Superior temporal gyrus (tissue), 1 donor: Measurements from ENCODE around the gene AFF3.
"Not testable (repeated sequence)": the region's sequence is repeated elsewhere in the genome, so short reads cannot be mapped to it uniquely, and the experiment has no call there.

Experiments used
- DNase-seq: peaks from one replicate; pipeline ENCODE4 v3.0.0-alpha.2; 2016; ENCODE audit errors: extremely low spot score

Gene AFF3

DNA sequence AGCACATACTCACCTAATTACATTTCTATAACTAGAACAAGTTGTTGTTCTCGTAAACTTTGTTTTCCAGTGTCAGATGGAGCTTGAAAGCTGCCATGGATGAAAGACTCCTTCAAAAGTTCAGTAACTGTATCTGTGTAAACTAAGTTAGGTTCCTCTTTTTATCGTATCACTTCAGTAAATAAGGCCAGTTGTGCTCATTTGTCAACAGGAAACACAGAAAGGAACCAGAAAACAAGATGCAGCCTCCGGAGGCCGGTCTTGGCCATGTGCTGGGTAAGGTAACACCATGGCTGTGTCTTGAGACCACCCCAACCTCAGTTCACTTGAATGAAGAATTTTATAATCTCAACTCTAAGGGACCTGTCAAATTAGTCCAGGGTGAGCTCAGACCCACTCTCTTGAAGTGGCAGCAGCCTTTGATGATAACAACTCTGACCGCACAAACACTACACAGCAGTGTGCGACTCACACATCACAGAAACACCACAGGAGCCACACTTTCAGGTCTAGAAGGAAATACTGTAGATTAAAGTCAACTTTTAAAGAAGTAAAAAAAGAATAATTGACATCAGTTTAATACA, 213.8 kb downstream of the AFF3 start:
- DNase-seq = no peak

DNA sequence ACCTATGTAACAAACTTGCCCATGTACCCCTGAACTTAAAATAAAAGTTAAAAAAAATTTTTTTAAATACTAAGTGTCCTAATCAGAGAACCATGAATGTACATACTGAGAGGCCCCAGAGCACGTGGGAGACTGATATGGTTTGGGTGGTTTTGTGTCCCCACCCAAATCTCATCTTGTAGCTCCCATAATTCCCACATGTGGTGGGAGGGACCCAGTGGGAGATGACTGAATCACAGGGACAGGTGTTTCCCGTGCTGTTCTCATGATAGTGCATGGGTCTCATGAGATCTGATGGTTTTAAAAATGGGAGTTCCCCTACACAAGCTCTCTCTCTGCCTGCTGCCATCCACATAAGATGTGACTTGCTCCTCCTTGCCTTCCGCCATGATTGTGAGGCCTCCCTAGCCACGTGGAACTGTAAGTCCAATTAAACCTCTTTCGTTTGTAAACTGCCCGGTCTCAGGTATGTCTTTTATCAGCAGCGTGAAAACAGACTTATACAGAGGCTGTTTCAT, 214.6 kb downstream of the AFF3 start:
- not testable (repeated sequence) for DNase-seq

DNA sequence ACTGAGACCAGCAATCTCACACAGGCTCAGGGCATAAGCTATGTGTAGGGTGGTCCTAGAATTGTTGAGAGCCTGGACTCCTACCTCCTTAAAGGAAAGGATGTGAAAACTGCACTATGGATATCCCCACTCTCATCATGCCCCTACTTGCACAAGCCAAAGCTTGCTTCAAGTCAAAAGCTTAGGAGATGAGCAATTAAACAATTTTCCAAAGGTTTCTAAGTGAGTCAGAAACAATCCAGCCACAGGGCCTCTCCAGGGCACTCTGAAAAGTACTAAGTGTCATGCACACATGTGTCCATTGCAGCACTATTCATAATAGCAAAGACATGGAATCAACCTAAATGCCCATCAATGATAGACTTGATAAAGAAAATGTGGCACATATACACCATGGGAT, 215.4 kb downstream of the AFF3 start:
- no peak for DNase-seq

DNA sequence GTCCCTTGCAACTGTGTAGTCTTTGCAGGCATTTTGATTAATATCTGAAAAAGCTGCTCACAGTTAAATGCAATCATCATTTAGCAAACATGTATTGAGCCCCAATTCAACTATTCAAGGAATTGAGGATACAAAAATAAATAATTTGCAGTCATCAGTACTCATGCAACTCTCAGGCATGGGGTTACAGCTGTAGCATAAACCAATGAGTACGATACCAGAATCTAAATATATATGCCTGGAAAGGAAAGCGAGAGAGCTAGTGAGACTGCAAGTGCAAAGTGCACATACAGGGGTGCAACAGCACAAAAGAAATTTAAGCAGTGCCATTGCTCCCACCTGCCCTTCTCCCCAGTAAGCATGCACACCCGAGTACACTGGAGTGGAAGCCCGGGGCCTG, 216.4 kb downstream of the AFF3 start:
- no peak for DNase-seq

DNA sequence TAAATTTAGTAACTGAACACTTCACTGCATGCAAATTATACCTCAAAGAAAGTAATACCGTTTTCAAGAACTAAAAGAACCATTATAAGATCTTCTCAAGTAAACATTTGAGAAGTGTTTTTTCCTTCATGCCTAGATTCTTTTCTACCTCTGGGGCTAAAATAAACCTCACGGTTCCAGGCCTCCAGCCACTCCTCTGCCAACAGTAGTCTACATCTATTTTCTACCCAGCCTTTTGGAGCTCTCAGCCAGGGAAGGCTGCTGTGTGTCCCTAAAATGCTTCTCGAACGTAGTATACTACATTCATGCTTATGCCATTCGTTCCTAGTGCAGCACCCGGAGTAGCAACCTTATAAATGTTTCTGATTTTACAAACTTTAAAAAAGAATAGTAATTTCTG, 219.7 kb downstream of the AFF3 start:
- DNase-seq = no peak

DNA sequence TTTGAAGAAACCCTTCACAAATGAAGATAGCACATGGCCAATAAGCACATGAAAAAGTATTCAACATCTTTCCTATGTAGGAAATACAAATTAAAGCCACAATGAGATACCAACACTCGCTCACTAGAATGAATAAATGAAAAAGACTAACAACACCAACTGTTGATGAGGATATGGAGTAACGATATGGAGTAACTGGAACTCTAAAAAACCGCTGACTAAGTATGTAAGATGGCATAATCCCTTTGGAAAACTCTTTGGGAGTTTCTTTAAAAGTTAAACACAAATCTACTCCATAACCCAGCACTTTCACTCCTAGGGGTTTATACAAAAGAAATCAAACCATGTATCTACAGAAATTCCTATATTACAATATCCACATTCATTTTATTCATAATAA, 220.5 kb downstream of the AFF3 start:
- DNase-seq = no peak

DNA sequence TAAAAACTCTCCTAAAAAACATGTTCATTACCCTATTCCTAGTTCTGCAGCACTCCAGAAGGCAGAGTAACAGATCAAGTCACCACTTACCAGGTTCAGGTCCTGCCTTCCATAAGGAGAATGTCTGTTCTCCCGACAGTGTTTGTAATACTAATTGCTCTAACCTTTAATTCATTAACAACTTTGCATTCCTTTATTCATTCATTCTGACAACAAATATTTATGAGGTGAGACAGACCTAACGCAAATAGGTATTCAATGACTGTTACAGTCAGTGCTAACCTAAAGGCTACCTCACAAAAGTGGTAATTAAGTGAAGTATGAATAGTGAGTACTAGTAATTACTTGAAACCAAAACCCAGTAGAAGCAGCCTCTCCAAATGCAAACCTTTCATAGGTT, 224.0 kb downstream of the AFF3 start:
- DNase-seq = no peak

DNA sequence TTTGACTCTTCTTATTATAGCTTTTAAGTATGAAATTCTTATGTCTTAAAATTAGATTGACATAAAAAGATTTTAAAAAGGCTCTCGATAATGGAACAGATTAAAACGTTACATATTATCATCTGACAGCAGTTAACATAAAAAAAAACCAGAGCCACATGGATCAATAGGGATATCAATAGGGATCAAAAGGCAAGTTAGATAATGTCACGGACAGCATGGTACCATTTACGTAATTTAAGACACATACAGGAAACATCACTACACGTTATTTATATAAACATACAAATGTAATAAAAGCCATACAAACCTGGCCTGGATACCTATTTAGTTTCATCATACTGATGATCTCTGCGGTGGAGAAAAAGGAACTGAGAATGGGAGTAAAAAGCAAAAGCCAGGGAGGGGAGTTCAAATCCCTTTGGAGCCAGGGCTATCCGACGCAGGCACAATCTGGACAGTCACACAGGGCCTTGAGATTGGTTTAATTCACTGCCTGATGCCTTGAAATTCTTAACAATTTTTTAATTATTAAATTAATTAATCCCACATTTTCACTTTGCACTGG, 227.2 kb downstream of the AFF3 start:
- no peak for DNase-seq

DNA sequence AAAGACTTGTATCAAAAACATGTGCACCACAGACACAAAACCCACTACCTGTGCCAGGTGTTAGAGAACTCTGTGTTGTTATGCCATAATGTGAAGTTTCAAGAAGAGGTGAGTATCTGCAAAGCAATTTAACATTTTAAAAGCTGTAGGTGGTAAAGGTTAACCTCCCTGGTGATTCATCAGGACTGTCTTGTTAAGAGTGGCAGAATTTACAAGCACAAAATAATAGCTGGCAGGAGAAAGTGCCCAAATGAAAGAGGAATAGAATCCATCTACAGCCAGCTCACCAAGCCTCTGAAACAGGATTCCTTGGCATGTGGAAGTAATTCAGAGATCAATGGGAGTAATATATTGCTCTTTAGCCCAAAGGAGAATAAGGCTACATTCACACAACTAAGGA, 230.7 kb downstream of the AFF3 start:
- DNase-seq = no peak

DNA sequence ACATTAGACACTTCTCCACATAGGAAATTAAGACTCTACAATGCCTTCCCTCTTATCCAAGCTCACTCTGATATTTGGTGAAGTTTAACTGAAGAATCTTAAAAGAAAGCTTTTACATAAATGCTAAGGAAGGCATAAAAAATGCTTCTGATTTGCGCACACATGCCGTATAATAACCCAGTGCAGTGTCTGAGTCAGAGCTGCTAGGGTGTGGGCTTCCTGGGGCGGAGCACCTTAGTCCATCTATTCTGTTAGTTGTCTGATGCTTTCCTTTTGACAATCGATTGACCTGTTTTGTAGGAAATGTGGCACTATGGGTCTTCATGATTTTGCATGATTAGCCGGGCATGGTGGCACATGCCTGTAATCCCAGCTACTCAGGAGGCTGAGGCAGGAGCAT, 231.5 kb downstream of the AFF3 start:
- DNase-seq = no peak

DNA sequence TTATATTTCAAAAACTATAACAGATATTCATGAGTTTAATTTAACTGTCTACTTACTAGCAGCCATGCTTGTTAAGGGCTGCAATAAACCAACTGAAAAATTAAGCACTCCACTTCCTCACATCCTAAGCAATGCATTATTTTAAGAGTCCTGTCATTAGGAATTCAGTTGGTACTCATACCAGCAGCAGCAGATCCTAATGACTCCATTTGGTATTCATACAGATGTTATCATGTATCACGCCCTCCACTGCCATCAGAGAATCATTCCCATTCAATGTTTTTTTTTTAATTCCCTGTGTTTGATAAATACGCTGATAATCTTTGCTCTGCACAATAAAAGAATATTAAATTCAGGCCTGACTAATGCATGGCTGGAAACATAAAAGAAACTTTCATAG, 236.8 kb downstream of the AFF3 start:
- no peak for DNase-seq

DNA sequence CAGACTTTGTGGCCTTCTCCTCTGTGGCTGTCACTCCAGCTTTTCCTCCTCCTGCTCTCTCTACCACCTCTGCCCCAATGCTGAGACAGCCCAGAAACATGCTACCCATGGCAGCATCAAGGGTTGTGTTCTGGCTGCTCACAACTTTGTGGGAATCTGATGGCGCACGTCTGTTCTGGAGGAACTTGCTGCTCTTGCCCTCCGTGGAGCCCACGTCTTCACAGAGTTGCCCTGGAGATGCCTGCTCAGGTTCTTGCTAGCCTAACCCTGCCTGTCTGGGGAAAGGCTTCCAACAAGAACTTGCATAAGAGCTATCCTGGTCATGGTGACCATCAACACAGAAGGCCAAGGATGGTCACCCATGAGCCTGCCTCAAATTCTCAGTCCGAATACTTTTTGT, 237.4 kb downstream of the AFF3 start:
- no peak for DNase-seq

DNA sequence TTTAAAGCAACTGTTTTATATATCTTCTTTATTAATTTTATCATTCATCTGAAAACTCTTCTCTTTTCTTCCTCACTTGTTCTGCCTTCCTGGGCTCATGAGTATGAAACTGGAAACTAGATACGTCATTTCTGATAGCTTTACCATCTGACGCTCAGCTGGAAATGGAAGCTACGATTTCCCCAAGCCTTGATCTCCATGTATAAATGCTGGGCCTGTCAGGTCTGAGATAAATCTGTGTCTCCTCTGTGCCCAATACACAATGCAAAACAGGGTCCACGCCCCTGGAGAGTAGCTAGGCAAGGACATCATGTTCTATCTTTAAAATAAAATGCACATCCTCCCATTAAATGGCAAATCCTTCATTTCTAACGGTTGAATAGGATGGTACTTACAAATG, 238.4 kb downstream of the AFF3 start:
- DNase-seq = no peak

DNA sequence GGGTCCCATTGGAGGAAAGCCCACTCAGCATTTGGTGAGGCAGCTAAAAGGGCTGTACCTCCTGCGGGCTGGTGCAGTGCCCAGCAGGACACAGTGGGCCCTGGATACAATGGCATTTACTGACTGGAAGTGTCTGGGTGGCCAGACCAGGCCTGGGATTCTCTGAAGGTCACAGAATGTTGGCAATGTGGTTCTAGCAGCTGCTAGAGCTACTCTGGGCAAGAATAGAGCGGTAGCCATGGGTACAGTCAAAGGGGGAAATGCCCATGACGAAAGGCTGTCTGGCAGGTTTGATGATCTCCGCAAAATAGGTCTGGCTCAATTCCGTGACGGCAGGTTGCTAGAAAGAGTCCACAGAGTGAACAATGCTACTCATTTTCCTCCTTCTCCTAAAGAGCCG, 241.8 kb downstream of the AFF3 start:
- DNase-seq = peak; percentile 11

DNA sequence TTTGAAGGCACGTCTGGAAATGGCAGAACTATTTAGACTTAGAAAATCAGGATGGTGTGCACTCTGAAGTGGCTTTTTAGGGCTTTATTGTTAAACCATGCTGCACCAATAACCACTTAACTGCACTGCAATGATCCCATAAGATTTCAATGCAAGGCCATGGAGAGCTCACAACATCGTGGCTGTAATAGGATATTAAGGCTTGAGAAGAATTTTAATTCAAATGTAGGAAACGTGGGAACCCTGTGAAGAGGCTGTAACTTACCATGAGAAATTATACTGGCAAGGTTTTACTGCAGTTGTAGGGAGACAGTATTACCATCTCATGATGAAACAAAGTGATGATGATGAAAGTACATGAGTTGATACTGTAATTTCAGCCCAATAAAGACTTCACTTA, 242.5 kb downstream of the AFF3 start:
- DNase-seq = no peak

DNA sequence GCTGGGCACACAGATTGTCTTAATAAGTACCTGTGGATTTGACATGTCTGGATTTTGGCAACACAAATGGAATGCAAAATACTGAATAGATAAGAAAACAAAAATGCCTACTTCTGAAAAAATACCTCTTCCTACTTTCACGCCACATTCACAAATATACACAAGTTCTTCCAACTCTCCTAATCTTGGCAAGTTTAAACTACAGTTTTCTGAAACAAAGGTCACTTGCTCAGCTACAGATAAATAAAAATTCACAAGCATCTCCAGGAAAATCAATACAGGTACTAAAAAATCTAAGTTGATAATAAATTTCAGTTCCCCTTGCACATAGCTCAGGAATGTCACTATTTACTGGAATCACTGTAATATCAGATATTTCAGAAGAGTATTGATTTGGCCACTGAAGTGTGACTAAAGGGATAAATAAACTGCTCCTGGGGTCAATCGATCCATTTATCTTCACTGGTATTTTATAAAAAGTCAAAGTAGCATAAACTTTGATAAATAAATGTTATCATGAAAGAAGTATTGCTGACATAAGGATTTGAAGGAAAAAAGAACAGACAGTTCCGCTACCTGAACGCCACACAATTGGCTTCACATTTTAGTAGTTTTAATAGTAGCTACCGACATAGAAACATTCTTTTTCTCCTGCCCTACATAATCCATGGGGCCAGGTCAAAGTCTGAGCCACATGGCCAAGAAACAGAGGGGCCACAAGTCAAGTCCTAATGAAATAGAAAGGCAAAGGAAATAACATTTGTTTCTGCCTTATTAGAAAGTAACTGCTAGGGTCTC, 243.1 kb downstream of the AFF3 start:
- DNase-seq = no peak

DNA sequence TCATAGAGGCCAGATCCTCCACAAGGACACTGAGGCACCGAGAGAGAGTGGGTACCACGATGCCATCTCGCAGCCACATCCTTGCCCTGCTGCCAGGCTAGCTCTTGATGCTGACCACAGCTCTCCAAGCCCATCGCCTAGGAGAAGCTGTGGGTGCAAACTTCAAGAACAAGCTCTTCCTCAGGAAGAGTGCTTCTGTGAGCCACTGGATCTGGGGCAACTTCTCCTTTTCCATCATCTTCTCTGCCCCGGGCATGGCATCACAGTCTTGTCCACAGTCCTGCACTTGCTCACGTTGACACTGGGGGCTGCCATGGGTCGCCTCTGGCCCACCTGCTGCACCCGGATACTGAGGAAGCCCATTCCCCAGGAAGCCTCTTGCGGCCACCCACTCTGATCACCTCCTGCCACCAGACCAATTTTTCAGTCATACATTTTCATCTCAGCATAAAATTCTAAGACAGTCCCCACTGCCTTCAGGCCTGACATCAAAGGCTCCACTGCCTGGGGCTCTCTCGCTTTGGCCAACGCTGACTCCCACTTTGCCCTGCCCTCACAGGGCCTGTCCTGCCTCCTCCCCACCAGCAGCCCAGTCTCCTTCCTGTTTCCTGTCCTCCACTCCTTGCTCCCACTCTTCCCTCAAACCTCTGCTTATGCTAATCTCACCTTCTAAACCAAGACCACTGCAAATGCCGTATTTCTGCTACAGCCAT, 243.9 kb downstream of the AFF3 start:
- DNase-seq = no peak

DNA sequence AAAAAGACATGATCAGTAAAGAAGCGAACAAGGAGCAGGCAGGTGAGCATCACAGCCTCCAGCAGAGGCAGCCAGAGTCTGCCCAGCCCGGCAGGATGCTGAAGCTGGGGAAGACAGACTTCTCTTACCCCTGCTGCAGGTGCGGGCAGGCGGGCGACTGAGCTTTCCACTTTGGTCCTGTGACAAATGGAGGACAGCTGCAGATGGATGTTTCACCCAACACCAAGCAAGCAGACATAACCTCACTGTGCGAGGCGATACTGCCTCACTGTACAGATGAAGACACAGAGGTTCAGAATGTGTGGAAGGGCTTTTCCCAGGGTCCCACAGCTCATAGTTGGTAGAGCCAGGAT, 251.0 kb downstream of the AFF3 start:
- no peak for DNase-seq

DNA sequence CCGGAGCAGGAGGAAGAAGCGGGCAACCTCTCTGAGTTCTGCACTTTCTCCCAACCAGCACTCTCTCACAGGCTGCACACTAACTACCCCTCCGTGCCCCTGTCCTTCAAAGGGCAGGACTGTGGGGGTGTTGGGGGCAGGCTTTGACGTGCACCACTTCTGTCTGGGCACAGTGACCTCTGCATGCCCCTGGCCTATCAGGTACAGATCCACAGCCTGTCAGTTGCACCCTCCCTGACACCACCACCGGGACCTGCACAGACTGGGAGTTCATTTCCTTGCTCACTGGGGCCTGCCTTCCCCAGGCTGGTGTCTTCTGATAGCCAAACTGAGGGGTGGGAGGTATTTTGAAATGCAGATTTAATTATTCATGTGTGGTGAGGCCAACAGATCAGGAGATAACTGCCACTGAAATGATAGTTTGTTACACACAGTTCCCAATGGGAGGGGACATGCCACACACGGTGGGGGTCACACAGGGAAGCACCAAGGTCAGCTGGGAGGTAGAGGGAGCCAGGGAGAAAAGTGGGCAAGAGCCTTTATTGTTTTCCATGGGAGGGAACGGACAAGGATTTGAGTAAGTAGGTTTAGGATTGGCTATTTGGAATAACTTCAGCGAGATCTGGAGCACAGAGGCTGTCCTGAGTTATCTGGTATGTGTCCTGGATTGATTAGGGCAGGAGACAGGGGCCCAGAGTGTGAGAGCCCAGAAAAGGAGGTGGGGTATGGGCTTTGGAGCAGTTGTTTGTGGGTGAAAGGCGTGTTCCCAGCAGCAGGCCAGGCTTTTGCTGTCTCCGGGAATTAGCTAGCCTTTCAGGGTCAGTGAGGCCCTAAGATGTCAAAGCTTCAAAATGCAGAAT, 251.6 kb downstream of the AFF3 start:
- DNase-seq = no peak

DNA sequence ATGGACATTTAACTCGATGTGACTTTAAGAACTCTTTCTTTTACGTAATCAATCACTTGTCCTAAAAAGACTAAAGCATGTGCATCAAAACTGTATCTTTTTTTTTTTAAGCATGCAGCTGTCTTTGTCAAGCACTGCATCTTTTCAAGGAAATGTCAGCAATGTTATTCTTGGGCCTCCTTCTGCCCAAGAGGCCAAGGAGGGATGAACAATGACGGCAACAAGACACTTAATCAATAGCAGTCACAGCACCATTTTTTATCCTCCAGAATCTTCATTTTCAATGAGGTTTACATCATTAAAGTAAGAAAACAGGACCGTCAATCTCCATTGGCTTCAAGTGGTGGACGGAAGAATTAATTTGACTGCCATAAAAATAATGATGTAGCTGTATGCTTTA, 253.8 kb downstream of the AFF3 start:
- no peak for DNase-seq

DNA sequence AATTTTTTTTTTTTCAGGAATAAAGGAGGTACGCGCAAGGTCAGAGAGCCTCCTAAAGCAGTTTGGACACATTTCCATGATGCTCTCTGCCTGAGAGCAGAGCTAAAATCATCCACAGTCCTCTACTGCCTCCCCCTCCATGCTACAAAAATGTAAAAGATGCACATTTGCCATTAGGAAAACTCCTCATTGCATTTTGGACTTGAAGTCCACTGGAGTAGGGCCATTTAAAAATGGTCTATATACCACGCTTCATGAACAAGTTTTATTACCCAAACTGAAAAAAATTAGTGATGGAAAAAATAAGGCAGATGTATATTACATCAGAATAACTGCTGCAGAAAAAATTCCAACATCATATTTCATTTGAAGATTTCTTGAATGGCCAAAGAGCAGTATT, 256.0 kb downstream of the AFF3 start:
- no peak for DNase-seq

DNA sequence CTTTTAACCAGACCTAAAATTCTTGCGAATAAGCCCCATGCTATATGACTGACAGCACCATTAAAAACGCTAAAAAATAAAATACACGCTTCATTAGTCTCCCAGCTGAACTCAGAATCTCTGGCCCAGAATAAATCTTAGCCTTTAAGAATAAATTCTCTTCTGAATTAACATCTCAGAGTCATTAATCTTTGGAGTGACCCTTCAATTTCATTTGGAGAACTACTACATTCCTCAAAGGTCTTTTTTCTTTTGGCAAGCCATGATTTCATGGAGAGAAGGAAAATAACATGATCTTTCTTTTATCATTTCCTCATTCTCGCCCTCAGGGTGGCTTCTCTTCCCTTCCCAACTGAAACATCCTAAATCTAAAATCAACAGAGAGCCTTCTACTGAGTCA, 259.0 kb downstream of the AFF3 start:
- DNase-seq = no peak
